Nephron progenitor cell (in vitro differentiated cells): ENCODE measurements around the gene PYGL.

Experiments
- DNase-seq: peaks from one replicate; pipeline ENCODE4 v3.0.0; 2021
- H3K27ac Mint-ChIP-seq: 2 replicates; pipeline ENCODE4 v1.8.0; 2021; ENCODE audit warnings: mild to moderate bottlenecking, moderate library complexity, mixed read lengths
- H3K27me3 Mint-ChIP-seq: 2 replicates; pipeline ENCODE4 v1.8.0; 2021; ENCODE audit warnings: mild to moderate bottlenecking, low read depth, mixed read lengths; ENCODE audit not compliant: poor library complexity
- H3K36me3 Mint-ChIP-seq: 2 replicates; pipeline ENCODE4 v1.8.0; 2021; ENCODE audit warnings: low read depth, mixed read lengths
- H3K4me1 Mint-ChIP-seq: 2 replicates; pipeline ENCODE4 v1.8.0; 2021; ENCODE audit warnings: mixed read lengths
- H3K4me3 Mint-ChIP-seq: 2 replicates; pipeline ENCODE4 v1.8.0; 2021; ENCODE audit warnings: mild to moderate bottlenecking, moderate library complexity, mixed read lengths
- H3K9me3 Mint-ChIP-seq: 2 replicates; pipeline ENCODE4 v1.8.0; 2021; ENCODE audit warnings: mild to moderate bottlenecking, moderate library complexity, mixed read lengths
- CTCF ChIP-seq: fragments of 200-600 bp; sonication (generic); IDR thresholded peaks from 2 replicates; pipeline ENCODE4 v1.5.0; 2021; ENCODE audit warnings: antibody characterized with exemption

The PYGL gene

GRCh38 chr14:50970886-50971781, 26.9 kb upstream of the PYGL start:
- no peak overlapping the region for H3K27ac Mint-ChIP-seq
- H3K9me3 Mint-ChIP-seq, result no peaks in the 10 kb centered on the region
- no peaks in the 10 kb centered on the region for H3K27me3 Mint-ChIP-seq
- H3K4me1 Mint-ChIP-seq, result no peaks in the 10 kb centered on the region
- no peak for TF ChIP-seq CTCF
- H3K4me3 Mint-ChIP-seq, result no peak overlapping the region
- DNase-seq, result no peak
- no peaks in the 10 kb centered on the region for H3K36me3 Mint-ChIP-seq

- Mint-ChIP-seq H3K27ac (no peak overlapping the region), H3K4me1 (no peaks in the 10 kb centered on the region), H3K36me3 (no peaks in the 10 kb centered on the region), H3K4me3 (no peak overlapping the region), H3K9me3 (no peaks in the 10 kb centered on the region), H3K27me3 (peaks cover 2% of the 10 kb centered on the region)
- no peak for TF ChIP-seq CTCF
- no peak for DNase-seq
Measured at GRCh38 chr14:50967790-50968189, 23.5 kb upstream of the PYGL start.

GRCh38 chr14:50967103-50967502, 22.8 kb upstream of the PYGL start:
- Mint-ChIP-seq H3K36me3 (no peaks in the 10 kb centered on the region), H3K9me3 (no peaks in the 10 kb centered on the region), H3K4me3 (no peak overlapping the region), H3K27ac (no peak overlapping the region), H3K27me3 (peaks cover 2% of the 10 kb centered on the region), H3K4me1 (no peaks in the 10 kb centered on the region)
- TF ChIP-seq CTCF, result no peak
- no peak for DNase-seq

- peaks cover 2% of the 10 kb centered on the region for H3K27me3 Mint-ChIP-seq
- peaks cover 6% of the 10 kb centered on the region for H3K4me1 Mint-ChIP-seq
- H3K36me3 Mint-ChIP-seq, result no peaks in the 10 kb centered on the region
- TF ChIP-seq CTCF, result no peak
- no peak for DNase-seq
- H3K9me3 Mint-ChIP-seq, result no peaks in the 10 kb centered on the region
- no peak overlapping the region for H3K27ac Mint-ChIP-seq
- no peak overlapping the region for H3K4me3 Mint-ChIP-seq
Measured at GRCh38 chr14:50964683-50965390, 20.6 kb upstream of the PYGL start.

GRCh38 chr14:50963919-50964318, 19.6 kb upstream of the PYGL start:
- Mint-ChIP-seq H3K27me3 (peaks cover 2% of the 10 kb centered on the region), H3K9me3 (no peaks in the 10 kb centered on the region), H3K27ac (no peak overlapping the region), H3K4me3 (no peak overlapping the region), H3K36me3 (no peaks in the 10 kb centered on the region), H3K4me1 (peaks cover 6% of the 10 kb centered on the region)
- no peak for TF ChIP-seq CTCF
- DNase-seq, result no peak
